GM19438 (cell line): Measurements from ENCODE around the gene KBTBD2.
"Not testable (repeated sequence)": the region's sequence is repeated elsewhere in the genome, so short reads cannot be mapped to it uniquely, and the experiment has no call there.

ENCODE experiments used
- ATAC-seq: cut with Tn5 transposase; IDR thresholded peaks from one replicate; pipeline ENCODE4 v1.9.1; 2021; ENCODE audit warnings: low read depth; ENCODE audit not compliant: unreplicated experiment

KBTBD2 gene

DNA sequence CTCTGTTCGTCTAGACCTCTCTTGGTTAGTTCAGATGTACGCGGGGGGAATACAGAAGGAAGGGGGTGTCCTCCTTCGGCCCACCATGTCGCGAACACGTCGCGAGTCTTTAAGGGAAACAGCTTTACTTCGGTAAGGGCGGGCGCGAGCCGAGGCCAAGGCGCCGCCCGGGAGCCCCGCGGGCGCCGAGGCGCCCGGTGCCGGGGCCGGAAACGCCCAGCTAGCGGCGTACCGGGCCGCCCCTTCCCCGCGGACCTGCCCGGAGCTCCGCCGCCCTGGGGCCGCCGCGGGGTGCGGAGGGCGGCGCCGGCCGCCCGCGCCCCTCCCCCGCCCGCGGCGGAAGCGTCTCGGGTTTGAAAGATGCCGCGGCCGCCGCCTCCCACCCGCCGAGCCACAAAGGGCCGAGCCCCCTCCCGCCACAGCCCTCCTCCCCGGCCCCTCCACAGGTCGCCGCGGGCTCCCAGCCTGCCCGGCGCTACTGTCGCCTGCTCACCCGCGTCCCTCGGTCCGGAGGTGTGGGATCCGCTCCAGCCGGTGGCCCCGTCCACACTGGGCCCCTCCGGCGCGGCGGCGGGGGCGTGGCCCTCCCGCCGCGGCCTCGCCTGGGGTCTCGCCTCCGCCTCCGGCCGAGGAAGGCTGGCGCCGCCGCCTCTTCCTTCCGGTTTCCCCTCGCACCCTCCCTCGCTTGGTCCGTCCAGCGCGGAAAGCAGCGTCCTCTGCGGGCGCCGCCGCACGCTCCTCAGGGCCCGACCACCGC lies at the start of gene KBTBD2:
Gene KBTBD2 (minus strand): TSS at position 718 of the 757 bp plus-strand sequence. CDS start 12,156 bp downstream, outside the sequence.
- peak; percentile 59 for ATAC-seq

DNA sequence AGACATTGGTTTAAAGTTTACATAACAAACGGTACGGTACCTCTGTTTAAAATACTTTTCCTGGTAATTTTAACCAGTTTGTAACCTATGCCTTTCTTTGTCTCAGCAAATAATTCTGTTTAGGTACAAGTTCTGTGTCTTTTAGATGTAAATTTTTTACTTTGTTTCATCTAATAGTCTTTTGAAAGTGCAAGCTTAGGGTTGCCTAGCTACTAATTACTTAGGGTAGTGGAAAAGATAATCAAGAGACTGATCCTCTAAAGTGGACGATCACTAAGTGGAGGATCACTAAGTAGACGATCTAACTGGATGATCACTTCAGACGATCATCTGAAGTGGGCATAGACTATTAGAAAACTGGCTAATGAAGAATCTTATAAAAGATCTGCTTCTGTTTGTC lies 49.6 kb upstream of the KBTBD2 start:
- ATAC-seq: no peak

DNA sequence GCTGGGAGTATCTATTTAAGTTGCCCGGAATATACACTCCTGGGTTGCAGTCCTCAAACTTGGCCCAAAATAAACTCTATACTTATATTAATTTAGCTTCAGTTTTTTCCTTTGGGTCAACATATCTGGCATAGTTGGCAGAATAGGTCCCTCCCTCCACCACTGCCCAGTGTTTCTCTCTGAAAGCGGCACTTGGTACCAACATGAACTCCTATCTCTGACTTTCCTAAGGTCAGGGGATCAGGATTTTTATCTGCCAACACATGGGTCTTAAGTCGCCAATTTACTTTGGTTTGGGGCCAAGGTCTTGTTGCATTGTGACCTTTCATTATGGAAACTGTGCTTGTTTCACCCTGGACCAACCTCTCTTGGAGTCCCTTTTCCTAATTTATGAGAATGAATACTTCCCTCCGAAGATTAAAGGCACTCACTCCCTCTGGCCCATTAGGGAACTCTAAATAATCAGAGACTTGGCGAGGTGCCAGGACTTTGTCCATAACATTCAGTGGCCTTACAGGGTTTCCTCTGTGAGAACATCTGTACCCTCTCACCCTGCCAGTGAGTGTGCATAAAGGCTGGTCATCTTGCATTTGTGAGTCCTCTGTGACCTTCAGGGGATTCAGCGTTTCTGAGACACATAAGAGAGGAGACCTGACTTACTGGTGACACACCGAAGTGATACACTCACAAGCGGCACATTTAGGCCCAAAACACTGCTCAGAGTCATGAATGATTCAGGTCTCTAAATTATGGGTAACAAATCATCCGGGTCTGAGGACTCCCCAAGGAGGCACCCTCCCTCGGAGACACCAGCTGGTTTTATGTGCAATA lies 46.0 kb upstream of the KBTBD2 start:
- no peak for ATAC-seq

DNA sequence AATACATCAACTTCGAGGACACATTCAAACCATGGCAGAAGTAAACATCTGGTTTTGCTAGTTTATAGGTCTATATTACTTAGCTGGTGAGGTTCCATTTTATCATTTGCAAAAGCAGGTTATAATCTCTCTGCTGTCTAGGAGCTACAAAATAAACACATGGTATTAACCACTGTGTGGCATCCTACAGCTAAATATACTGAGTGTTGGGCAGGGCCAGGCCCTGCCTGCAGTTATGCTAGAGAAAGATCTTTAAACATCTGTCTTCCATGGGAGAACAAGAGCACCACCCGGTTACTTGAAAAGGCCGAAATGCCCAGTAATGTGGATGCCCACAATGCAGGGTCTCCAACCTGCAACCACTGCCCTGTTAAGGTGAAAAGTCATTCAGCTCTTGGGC lies 45.1 kb upstream of the KBTBD2 start:
- ATAC-seq: no peak

DNA sequence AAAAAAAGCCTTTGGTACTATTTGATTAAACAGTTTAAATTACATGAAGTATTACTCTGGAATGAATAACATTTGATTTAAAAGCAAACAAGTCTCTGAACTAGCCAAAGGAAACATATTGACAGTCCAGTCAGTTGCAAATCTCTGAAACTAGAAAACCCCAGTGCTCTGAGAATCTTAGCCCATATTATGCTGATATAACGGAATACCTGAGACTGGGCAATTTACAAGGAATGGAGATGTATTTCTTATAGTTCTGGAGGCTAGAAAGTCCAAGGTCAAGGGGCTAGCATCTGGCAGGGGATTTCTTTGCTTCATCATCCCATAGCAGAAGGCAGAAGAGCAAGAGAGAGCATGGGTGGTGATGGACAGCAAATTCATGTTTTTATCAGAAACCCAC lies 44.0 kb upstream of the KBTBD2 start:
- no peak for ATAC-seq

DNA sequence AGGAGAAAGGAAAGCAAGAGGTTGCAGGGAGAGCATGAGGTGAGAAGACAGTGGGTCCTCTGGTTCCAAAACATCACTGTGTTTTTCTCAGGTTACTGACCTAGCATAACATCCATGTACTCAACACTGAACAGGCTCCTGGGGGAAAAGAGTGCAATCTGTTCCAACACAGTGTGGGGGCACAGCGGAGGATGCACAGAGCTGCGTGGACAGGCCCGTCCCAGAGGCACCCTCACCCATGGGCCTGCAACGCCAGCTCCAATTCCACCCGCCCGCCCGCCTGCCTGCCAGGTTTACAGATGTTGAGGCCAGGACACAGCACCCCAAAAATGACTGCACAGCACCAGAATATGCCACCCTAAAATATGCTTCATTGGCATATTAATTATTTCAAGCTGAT lies 38.8 kb upstream of the KBTBD2 start:
- no peak for ATAC-seq

DNA sequence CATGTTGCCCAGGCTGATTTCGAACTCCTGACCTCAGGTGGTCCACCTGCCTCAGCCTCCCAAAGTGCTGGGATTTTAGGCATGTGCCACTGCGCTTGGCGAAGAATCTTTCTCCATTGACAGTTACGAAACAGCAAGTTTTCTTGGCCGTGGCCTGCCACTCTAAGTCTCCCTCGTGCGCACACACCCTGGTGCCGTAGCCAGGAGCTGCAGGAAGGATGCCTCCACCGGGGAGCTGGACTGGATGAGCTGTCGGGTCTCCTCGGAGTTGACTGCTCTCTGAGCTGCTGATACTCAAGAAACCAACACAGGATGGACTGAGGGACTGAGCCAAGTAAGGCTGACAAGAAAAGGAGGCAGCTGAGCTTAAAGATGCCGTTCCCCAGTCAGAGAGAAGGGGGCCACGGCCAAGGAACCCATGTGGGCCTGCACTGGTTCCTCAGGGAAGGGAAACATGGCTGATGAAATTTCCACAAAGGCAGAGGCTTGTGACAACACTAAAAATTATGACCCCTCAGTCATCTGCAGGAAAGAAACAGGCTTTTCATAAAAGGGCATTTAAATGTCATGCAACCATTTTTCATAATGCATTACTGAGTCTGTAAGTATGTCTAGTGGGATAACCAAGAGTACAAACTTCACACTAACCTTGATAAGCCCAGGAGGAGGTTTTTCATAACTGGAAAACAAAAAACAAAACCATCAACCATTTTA lies 38.0 kb upstream of the KBTBD2 start:
- no peak for ATAC-seq

DNA sequence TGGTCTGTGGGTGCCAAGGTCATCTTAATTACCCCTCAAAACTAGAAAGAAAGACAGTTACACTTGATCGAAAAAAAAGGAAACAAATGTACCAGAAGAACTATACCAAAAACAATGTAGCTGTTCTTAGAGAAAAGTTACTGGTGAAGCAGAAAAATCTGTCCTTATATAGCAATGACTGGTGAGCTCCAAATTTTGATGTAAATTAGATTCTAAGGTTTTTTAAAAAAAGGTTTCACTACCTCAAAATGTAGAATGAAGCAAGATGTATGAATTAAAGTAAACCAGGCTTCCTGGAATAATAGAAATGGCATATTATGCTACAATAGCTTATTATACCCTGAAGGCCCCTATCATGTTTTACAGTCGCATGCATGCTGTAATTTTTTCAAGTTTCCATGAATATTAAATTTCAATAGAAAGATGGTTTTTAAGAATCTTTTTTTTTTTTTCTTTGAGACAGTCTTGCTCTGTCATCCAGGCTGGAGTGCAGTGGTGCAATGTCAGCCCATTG lies 37.3 kb upstream of the KBTBD2 start:
- ATAC-seq: no peak

DNA sequence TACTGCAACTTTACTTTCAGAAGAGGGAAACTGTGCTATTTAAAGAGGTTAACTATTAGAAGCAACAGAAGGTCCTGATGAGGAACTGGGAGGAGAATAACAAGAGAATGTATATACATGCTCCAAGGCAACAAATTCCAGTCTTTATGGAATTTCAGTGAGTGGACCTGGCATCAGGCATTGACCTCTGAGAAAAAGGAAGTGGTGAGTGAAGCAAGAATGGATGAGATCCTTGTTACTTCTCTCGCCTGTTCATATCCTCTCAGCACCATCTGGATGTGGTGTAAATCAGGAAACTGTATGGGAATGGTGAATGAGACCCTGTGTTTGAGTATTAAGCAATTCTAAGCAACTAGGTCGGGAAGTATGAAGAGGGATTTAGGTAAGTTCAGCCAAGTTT lies 30.3 kb upstream of the KBTBD2 start:
- ATAC-seq: no peak

DNA sequence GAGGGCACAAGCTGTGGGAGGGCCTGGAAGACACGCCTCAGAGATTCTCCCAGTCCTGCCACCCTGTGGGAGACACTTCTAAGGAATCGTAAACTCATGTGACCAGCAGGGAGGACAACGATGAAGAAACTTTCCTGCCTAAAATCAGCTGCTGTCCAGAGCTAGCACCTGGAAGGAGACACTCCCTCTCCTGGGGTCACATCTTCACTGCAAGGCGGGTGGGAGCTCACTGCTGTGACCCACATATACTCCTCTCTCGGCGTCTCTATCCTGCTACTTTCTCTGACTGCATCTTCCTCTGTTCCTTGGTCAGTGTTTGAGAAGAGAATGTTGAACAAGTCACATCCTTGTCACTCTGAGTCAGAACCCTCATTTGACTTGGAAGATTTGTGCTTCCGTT lies 25.4 kb upstream of the KBTBD2 start:
- ATAC-seq: not testable (repeated sequence)

DNA sequence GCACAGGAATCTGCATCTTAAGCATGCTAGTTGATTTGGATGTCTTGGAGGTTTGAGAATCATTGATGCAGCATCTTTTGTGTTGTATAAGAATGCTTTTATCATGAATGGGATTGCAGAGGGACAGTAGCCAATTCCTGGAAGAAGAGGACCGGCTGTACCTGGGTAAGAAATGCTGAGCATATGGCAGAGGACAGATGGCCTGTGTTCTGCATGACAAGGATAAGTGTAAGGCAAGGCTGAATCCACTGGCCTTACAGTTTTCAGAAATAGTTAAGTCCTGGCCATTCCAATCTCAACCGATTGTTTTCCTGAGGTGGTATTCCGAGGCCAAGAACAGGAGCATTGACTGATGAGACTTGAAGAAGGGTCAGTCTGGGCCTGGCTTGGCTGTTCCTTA lies 24.4 kb upstream of the KBTBD2 start:
- ATAC-seq: no peak

DNA sequence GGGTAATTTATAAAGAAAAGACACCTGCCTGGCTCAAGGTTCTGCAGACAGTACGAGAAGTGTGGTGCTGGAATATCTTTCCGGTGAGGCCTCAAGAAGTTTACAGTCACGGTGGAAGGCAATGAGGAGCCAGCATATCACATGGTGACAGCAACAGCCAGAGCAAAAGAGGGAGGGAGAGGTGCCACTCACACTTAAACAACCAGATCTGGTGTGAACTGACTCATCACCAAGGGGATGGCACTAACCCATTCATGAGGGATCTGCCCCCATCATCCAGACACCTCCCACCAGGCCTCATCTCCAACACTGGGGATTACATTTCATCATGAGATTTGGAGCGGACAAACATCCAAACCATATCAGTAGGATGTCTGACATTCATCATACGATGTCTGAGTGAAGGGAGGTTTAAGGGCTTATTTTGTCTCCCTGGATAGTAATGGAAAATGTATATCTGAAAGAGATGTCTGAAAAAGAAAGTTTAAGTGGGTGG lies 23.5 kb upstream of the KBTBD2 start:
- no peak for ATAC-seq

DNA sequence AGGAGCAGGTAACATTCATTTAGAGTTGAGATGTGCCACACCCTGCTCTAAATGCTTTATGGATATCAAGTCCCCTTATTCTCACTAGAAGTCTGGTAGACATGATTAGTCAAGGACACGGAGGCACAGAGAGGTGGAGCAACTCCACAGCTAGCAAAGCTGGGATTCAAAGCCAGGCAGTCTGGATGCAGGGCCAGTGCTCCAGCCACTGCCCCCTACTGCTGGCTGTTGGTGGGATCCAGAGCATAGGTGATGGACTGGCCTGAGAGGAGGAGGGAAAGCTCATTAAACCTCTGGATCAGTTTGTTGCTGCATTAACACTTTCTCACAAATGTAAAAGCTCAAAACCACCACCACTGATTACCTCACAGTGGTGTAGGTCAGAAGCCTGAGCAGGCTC lies 22.6 kb upstream of the KBTBD2 start:
- no peak for ATAC-seq

DNA sequence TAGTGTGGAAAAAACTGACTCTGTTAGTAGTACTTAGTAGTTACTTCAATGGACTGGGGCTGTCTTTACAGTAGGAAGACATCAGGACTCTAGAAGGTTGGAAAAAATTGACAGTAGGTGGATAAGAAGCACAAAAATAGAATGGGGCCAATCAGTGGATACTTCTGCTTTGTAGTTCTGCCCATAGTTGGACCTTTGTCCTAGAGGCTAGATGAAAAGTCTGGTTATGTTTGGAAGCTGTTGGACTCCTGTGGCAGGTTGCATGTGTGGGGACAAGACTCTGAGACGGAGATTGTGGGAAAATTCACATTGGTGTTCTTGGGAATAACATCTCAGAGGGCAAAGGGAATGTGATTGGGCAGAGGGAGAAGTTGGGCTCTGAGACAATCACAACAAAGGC lies 18.6 kb upstream of the KBTBD2 start:
- no peak for ATAC-seq

DNA sequence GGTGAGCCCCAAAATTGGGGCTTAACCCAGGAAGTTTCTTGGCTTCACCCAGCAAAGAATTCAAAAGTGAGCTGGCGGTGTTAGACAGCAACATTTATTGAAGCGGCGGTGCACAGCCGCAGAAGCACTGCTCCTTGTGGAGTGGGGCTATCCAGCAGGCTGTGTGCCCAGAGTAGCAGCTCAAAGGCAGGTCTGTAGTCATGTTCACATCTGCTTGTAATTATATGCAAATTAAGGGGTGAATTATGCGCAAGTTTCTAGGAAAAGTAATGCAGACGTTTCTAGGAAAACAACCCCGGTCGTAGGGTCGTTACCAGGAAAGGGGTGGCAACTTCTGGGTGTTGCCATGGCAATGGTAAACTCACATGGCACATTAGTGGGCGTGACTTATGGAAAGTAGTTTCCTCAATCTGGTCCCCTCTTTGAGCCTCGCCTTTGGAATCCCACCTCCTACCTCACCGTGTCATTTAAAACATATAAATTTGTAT lies 13.7 kb upstream of the KBTBD2 start:
- ATAC-seq: no peak

DNA sequence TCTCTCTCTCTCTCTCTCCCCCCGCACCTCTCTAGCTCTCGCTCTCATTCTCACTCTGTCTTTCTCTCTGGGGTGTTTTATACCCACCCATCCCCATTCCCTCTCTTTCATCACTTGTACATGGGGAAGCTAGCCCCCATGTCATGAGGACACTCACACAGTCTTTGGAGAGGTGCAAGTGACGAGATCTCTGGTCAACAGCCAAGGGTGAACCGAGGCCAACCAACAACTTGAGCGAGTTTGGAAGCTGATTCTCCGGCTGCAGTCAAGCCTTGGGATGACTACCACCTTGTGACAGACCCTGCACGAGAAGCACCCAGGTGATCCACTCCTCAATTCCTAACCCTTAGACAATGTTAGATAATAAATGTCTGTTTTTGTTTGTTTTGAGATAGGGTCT lies 10.1 kb upstream of the KBTBD2 start:
- no peak for ATAC-seq

DNA sequence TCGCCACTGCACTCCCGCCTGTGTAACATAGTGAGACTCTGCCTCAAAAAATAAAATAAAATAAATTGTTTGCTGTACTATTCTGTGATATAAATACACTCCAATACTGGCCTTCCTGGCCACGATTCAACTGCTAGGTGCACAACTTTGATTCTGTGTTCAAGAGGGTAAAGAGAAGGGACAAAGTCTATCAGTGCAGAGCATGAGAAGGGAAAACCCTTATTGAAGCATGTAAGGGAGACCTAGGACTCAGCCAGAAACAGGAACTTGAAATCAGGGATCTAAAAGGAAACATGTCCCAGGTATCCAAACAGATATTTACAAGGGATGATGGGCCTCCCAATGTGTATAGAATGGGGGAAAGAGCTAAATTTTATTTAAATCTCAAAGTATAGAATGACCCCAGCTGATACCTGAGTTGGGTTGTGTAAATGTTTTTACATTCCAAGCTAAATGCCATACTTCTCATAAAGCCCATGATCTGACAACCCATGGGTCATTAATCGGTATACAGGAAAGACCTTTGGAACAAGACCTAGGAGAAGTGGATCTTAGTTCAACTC lies 9.0 kb upstream of the KBTBD2 start:
- ATAC-seq: no peak

DNA sequence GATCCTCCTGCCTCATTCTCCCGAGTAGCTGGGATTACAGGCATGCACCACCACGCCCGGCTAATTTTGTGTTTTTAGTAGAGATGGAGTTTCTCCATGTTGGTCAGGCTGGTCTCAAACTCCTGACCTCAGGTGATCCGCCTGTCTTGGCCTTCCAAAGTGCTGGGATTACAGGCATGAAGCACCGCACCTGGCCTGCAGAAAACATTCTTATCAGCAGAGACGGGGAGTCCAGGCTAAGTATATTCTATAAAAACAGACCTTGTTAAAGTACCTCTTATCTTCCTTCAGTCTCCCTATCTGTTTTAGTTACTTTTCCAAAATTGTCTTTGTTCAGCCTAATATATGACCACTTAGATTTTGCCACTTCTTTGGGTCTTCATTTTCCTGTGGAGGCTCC lies 5.8 kb upstream of the KBTBD2 start:
- not testable (repeated sequence) for ATAC-seq

DNA sequence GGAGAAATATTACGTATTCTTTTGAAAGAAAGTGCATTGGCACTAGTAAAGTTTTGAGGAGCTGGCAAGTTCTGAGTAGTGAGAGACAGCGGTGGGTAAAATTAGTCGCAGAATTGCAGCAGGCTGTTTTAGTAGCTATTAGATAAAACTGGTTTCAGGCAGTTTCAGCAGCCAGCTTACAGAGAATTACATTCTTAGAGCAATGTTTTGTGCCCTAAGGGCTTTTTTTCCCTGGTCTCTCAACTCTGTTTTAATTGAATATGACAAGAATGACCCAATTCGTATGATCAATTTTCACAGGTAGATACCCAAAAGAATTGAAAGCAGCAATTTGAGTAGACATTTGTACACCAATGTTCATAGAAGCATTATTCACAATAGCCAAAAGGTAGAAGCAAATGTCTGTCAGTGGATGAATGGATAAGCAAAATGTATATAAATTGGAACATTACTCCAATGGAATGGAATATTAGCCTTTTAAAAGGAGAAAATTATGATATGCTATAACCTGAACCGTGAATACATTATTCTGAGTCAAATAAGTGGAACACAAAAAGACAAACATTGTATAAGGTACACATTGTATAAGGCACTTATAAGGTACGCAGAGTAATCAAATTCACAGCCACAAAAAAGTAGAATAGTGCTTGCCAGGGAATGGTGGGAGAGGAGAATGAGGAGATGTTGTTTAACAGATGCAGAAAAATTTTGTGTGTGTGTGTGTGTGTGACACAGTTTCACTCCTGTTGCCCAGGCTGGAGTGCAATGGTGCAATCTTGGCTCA lies 5.2 kb upstream of the KBTBD2 start:
- no peak for ATAC-seq

DNA sequence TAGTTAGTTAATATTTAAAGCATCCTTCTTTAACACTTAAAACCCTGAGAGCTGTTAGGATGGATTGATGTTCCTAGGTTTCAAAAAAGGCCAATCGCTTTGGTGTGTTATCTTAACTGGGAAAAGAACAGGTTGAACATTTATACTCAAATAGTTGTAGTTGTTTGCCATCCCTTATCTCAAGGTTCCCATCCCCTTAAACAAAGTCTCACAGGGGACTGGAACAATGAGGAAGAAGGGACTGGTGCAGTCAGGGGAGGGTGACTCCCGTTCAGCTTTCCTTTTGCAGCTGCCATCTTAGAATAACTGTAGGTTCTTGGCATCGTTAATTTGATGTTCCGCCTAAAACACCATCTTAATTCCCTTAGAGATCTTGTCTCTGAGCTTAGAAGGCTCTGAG lies 2.6 kb upstream of the KBTBD2 start:
- no peak for ATAC-seq
